ENCODE measurements around the gene TAF7. TPM values are rescaled to one million over a fixed set of nuclear protein-coding genes. Genes with fewer than 3 reads are reported as not detected.
A peak's percentile ranks its signal among the peaks of the same experiment; 100 is the strongest.

The TAF7 gene, protein sequence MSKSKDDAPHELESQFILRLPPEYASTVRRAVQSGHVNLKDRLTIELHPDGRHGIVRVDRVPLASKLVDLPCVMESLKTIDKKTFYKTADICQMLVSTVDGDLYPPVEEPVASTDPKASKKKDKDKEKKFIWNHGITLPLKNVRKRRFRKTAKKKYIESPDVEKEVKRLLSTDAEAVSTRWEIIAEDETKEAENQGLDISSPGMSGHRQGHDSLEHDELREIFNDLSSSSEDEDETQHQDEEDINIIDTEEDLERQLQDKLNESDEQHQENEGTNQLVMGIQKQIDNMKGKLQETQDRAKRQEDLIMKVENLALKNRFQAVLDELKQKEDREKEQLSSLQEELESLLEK
- 10 to 100 TPM; 56.2 to 58.1 TPM for total RNA-seq

DNA sequence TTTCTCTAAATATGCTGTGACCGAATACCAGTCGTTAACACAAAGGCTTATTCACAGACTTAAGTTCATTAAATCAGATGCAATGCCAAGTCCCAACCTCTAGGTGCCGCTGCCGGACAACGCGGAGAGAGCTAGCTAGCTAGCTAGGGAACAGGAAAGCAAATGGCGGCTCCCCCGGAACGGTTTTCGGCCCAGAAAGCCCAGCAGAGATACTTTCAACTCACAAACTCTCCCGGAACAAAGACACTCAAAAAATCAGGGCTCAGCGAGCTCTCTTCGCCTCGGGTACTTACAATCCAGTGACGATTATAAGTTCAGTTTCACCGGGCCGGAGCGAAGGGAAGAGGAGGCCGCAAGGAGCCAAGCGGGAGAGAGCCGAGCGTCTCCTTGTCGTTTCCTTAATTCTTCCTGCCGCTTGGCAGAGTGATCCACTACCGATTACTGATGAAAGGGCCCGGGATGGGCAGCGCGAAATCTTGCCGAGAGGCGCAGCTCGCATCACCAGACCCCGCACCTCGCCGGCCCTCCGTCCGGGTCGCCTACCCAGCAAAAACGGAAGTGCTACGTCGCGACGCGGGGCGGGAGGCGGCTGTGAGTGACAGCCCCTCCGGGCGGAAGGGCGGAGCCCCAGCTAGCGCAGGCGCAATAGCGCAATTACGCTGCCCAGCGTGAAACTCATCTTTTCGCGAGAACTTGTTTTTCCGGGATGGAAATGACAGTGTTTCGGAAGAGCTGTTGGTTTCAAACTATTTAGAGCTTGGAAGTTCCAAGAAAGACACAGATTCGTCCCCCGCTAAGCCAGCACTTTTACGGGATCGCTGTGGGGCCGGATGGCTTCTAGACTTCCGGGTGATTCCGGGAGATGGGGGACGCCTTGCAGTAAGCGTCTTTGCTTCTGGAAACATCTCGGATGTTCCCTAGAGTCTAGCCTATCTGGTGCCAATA lies at the start of gene TAF7:
Gene TAF7, minus strand, starts transcription at position 560 of the 945 bp plus-strand sequence. CDS start 740 bp downstream, outside the sequence.
- CTCF ChIA-PET = interaction anchor here (0.6 to 3.5 kb wide), 41 partner anchors 9 to 316 kb away, joined by 3 to 36 read pairs (median 4); partner anchors contain the start of genes HDAC3, PCDHB11, PCDHB12 and PCDHB14

DNA sequence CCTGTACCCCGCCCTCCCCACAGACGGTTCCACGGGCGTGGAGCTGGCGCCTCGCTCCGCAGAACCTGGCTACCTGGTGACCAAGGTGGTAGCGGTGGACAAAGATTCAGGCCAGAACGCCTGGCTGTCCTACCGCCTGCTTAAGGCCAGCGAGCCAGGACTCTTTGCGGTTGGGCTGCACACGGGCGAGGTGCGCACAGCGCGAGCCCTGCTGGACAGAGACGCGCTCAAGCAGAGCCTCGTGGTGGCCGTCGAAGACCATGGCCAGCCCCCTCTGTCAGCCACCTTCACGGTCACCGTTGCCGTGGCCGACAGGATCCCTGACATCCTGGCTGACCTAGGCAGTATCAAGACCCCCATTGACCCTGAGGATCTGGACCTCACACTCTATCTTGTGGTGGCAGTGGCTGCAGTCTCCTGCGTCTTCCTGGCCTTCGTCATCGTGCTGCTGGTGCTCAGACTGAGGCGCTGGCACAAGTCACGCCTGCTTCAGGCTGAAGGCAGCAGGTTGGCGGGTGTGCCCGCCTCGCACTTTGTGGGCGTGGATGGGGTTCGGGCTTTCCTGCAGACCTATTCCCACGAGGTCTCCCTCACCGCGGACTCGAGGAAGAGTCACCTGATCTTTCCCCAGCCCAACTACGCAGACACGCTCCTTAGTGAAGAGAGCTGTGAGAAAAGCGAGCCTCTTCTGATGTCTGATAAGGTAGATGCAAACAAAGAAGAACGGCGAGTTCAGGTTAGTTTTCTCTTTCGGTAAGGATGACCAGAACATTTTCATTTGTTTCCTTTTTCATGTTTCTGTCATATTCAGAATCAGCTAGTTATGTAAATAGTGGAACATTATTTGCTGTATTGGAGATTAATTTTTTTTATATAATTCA lies 45.7 kb upstream of the TAF7 start:
- no peak for DNase-seq
- TF ChIP-seq, protein P1, sequence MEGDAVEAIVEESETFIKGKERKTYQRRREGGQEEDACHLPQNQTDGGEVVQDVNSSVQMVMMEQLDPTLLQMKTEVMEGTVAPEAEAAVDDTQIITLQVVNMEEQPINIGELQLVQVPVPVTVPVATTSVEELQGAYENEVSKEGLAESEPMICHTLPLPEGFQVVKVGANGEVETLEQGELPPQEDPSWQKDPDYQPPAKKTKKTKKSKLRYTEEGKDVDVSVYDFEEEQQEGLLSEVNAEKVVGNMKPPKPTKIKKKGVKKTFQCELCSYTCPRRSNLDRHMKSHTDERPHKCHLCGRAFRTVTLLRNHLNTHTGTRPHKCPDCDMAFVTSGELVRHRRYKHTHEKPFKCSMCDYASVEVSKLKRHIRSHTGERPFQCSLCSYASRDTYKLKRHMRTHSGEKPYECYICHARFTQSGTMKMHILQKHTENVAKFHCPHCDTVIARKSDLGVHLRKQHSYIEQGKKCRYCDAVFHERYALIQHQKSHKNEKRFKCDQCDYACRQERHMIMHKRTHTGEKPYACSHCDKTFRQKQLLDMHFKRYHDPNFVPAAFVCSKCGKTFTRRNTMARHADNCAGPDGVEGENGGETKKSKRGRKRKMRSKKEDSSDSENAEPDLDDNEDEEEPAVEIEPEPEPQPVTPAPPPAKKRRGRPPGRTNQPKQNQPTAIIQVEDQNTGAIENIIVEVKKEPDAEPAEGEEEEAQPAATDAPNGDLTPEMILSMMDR (IDR thresholded peaks at IDR 0.05) = no peak
- Mint-ChIP-seq H3K27ac (no peak overlapping the region), H3K9me3 (peaks cover 22% of the 10 kb centered on the region), H3K4me1 (ENCODE audit: low read depth) (no peaks in the 10 kb centered on the region), H3K27me3 (peaks cover 70% of the 10 kb centered on the region), H3K4me3 (no peak overlapping the region), H3K36me3 (ENCODE audit: low read depth) (peaks cover 12% of the 10 kb centered on the region)
- POLR2A ChIA-PET = no interaction called here
- ATAC-seq = no peak
- intact Hi-C loops (cut with micrococcal nuclease) = no loop called here
- CTCF ChIA-PET = interaction anchor here (1.5 kb wide), 1 partner anchor 21 kb away, joined by 4 read pairs; the partner anchor contains the start of gene PCDHGB4

More for the DNA sequence above, at the start of gene TAF7:
- TF ChIP-seq, protein P1 (IDR thresholded peaks at IDR 0.05) = peak; percentile 89
- H3K27ac Mint-ChIP-seq = peak within 1 kb of the TSS; percentile 98
- peak; percentile 93 for ATAC-seq
- peak within 1 kb of the TSS; percentile 95 for H3K4me3 Mint-ChIP-seq
- H3K27me3 Mint-ChIP-seq = no peaks in the 10 kb centered on the region
- intact Hi-C loops (cut with micrococcal nuclease) = loop anchor here (10.0 kb wide), 2 partner anchors 194 to 244 kb away; no protein-coding TSS in a partner anchor
- peaks cover 52% of the 10 kb centered on the region for H3K36me3 Mint-ChIP-seq (ENCODE audit: low read depth)
- peaks cover 25% of the 10 kb centered on the region for H3K4me1 Mint-ChIP-seq (ENCODE audit: low read depth)
- peak; percentile 93 for DNase-seq
- peaks cover 38% of the 10 kb centered on the region for H3K9me3 Mint-ChIP-seq
- POLR2A ChIA-PET = interaction anchor here (0.6 to 2.0 kb wide), 12 partner anchors 9 to 1651 kb away, joined by 3 to 8 read pairs (median 4); no protein-coding TSS in a partner anchor

DNA sequence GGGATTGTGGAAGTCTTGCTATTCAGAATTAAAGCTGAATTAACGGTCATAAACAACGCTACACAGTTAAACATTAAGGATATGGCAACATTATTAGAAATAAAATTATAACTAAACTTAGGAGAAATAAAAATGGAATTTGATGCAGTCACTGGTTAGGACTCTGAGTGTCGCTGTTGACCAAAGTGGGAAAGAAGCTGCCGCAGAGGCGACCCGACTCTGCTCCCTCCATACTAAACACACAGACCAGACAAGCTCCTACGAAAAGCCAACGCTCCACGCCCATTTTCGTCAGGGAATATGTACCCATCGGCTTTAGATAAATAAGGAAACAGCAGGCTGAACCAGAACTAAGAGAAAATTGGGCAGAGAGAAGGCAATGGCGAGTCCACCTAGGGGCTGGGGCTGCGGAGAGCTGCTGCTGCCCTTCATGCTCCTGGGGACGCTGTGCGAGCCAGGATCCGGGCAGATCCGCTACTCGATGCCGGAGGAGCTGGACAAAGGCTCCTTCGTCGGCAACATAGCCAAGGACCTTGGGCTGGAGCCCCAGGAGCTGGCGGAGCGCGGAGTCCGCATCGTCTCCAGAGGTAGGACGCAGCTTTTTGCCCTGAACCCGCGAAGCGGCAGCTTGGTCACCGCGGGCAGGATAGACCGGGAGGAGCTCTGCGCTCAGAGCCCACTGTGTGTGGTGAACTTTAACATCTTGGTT lies 43.5 kb upstream of the TAF7 start, which contains the start of gene PCDHGA5:
Gene PCDHGA5, plus strand, starts transcription at position 211 of the 709 bp plus-strand sequence. Its CDS starts 169 bp downstream, at position 380.
- TF ChIP-seq, protein P1 (IDR thresholded peaks at IDR 0.05) = no peak
- ATAC-seq (no peak), DNase-seq (no peak)
- intact Hi-C loops (cut with micrococcal nuclease) = no loop called here
- Mint-ChIP-seq H3K4me3 (no peak within 1 kb of the TSS), H3K36me3 (ENCODE audit: low read depth) (peaks cover 24% of the 10 kb centered on the region), H3K4me1 (ENCODE audit: low read depth) (no peaks in the 10 kb centered on the region), H3K27ac (no peak within 1 kb of the TSS), H3K27me3 (peaks cover 70% of the 10 kb centered on the region), H3K9me3 (peaks cover 32% of the 10 kb centered on the region)
- ChIA-PET CTCF (interaction anchor here (0.8 to 2.0 kb wide), 10 partner anchors 9 to 200 kb away, joined by 3 to 8 read pairs (median 5); partner anchors contain the start of genes PCDHB7, PCDHGA1, PCDHGA10 and PCDHGA11), POLR2A (no interaction called here)

DNA sequence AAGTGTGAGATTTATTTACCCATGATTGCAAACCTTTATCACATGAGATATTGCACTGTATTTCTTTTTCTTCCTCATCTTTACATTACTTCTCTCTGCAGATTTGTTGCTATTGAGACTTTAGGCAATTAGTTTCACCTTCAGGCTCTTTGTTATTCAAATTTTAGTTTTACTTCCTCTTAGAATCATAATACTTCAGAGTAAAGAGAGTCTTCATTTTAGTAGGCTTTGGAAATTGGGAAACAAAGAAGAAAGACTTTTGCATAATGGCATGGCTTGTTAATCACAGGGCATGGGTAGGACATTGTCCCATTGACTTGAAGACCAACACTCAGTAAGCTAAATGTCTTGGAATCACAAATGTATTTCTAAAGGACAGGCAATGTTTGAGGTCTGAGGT lies 42.1 kb upstream of the TAF7 start:
- ATAC-seq = no peak
- ChIA-PET POLR2A (interaction anchor here (1.3 kb wide), 1 partner anchor 29 kb away, joined by 4 read pairs; no protein-coding TSS in a partner anchor), CTCF (no interaction called here)
- TF ChIP-seq, protein P1 (IDR thresholded peaks at IDR 0.05) = no peak
- DNase-seq = no peak
- intact Hi-C loops (cut with micrococcal nuclease) = no loop called here
- Mint-ChIP-seq H3K27ac (no peak overlapping the region), H3K36me3 (ENCODE audit: low read depth) (peaks cover 24% of the 10 kb centered on the region), H3K4me1 (ENCODE audit: low read depth) (no peaks in the 10 kb centered on the region), H3K27me3 (peaks cover 70% of the 10 kb centered on the region), H3K4me3 (no peak overlapping the region), H3K9me3 (peaks cover 32% of the 10 kb centered on the region)
